ENCODE data around the gene BICD1.

GRCh38 chr12:32196250-32197198 is 89.9 kb downstream of the BICD1 start:
- TF ChIP-seq POLR2A (IDR thresholded peaks at IDR 0.05; ENCODE audit: low read length), result no peak
- no peak for TF ChIP-seq GATA1 (IDR thresholded peaks at IDR 0.05; ENCODE audit: low read depth, low read length)

Measured in erythroblast (primary cell).